Measurements from ENCODE around the gene SERTAD3. TPM values are rescaled to one million over a fixed set of nuclear protein-coding genes. Genes with fewer than 3 reads are reported as not detected.
A peak's percentile ranks its signal among the peaks of the same experiment; 100 is the strongest.
"Not testable (repeated sequence)": the region's sequence is repeated elsewhere in the genome, so short reads cannot be mapped to it uniquely, and the experiment has no call there.

Gene SERTAD3
- polyA plus RNA-seq, 1 of the 3 experiments (the other 2 are of a cell fraction) = 11.3 TPM

- 8% methylated on average over 37 of the region's 50 CpGs for WGBS (ENCODE audit: low lambda C conversion rate)
- 0 out of 2 replicates have a peak, but pooled peaks cover 5% of the 10 kb centered on the region for H3K79me2 ChIP-seq (ENCODE audit: insufficient read depth)
- CTCF ChIA-PET = interaction anchor here (0.9 to 1.8 kb wide), 6 partner anchors 9 to 201 kb away, joined by 3 to 6 read pairs (median 4); no protein-coding TSS in a partner anchor
- H3K9me2 ChIP-seq = no peaks in the 10 kb centered on the region
- H4K20me1 ChIP-seq (ENCODE audit: insufficient read depth) = no peaks in the 10 kb centered on the region
- H3K9me3 ChIP-seq = no peaks in the 10 kb centered on the region
- peak; percentile 95 for DNase-seq
- H3K9ac ChIP-seq = peak overlapping the region; percentile 90
- peaks cover 30% of the 10 kb centered on the region for H3F3A ChIP-seq (replicated peaks; ENCODE audit: insufficient read depth)
- TF ChIP-seq CHD2 (IDR thresholded peaks at IDR 0.05; ENCODE audit: low read length, partially characterized antibody) (peak; percentile 88), USF1 (IDR thresholded peaks at IDR 0.05; ENCODE audit: borderline replicate concordance, low read depth) (no peak), GABPA (IDR thresholded peaks at IDR 0.05; ENCODE audit: low read depth) (no peak; the same call in 1 of the 2 replicates), NFIC (IDR thresholded peaks at IDR 0.05; ENCODE audit: borderline replicate concordance) (peak; percentile 49), TEAD4 (IDR thresholded peaks at IDR 0.05; ENCODE audit: borderline replicate concordance, insufficient read depth) (peak; percentile 42; the same call in 1 of the 2 replicates), SIN3A (IDR thresholded peaks at IDR 0.05; ENCODE audit: borderline replicate concordance, low read depth, low read length) (0 out of 2 replicates have a peak, but pooled peaks have one; percentile 9), POLR2AphosphoS5 (IDR thresholded peaks at IDR 0.05; ENCODE audit: low read depth, low read length) (peak; percentile 89), PBX3 (IDR thresholded peaks at IDR 0.05) (0 out of 2 replicates have a peak, but pooled peaks have one; percentile 2), MXI1 (IDR thresholded peaks at IDR 0.05; ENCODE audit: low read depth, low read length) (peak; percentile 43; the same call in 1 of the 2 replicates), RCOR1 (IDR thresholded peaks at IDR 0.05; ENCODE audit: low read length) (no peak), TAF1 (IDR thresholded peaks at IDR 0.05; ENCODE audit: borderline replicate concordance, low read depth, low read length) (peak; percentile 83), YY1 (IDR thresholded peaks at IDR 0.05; ENCODE audit: low read depth) (peak; percentile 69; the same call in 1 of the 2 replicates)
- TF ChIP-seq, protein P1, sequence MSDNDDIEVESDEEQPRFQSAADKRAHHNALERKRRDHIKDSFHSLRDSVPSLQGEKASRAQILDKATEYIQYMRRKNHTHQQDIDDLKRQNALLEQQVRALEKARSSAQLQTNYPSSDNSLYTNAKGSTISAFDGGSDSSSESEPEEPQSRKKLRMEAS (IDR thresholded peaks at IDR 0.05; ENCODE audit: low read depth) = peak; percentile 84; the same call in 1 of the 2 replicates
- TF ChIP-seq, protein P2, sequence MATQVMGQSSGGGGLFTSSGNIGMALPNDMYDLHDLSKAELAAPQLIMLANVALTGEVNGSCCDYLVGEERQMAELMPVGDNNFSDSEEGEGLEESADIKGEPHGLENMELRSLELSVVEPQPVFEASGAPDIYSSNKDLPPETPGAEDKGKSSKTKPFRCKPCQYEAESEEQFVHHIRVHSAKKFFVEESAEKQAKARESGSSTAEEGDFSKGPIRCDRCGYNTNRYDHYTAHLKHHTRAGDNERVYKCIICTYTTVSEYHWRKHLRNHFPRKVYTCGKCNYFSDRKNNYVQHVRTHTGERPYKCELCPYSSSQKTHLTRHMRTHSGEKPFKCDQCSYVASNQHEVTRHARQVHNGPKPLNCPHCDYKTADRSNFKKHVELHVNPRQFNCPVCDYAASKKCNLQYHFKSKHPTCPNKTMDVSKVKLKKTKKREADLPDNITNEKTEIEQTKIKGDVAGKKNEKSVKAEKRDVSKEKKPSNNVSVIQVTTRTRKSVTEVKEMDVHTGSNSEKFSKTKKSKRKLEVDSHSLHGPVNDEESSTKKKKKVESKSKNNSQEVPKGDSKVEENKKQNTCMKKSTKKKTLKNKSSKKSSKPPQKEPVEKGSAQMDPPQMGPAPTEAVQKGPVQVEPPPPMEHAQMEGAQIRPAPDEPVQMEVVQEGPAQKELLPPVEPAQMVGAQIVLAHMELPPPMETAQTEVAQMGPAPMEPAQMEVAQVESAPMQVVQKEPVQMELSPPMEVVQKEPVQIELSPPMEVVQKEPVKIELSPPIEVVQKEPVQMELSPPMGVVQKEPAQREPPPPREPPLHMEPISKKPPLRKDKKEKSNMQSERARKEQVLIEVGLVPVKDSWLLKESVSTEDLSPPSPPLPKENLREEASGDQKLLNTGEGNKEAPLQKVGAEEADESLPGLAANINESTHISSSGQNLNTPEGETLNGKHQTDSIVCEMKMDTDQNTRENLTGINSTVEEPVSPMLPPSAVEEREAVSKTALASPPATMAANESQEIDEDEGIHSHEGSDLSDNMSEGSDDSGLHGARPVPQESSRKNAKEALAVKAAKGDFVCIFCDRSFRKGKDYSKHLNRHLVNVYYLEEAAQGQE (IDR thresholded peaks at IDR 0.05; ENCODE audit: low read depth, low read length) = peak; percentile 39; the same call in 1 of the 2 replicates
- H3K4me1 ChIP-seq (ENCODE audit: control insufficient read depth in 1 of 2, insufficient read depth in 2 of 2, low read depth in 1 of 2, low read length in 1 of 2) = peaks cover 5 to 11% of the 10 kb centered on the region in 2 experiments; a peak in 3 of 4 replicates
- no peaks in the 10 kb centered on the region for H3K27me3 ChIP-seq (ENCODE audit: insufficient read depth)
- H3K27ac ChIP-seq (ENCODE audit: low read depth in 2 of 2, low read length in 1 of 2) = peak overlapping the region; percentile 84 to 96
- H3K36me3 ChIP-seq (replicated peaks in 1 of 2; ENCODE audit: control insufficient read depth in 1 of 2, insufficient read depth in 2 of 2, low read length in 1 of 2) = no peaks in the 10 kb centered on the region
- H3K4me2 ChIP-seq = peak overlapping the region; percentile 87
- peak overlapping the region; percentile 96 for H2AFZ ChIP-seq (ENCODE audit: low read depth)
- peak overlapping the region; percentile 30 to 67 for H3K4me3 ChIP-seq (ENCODE audit: low read depth in 2 of 2, low read length in 1 of 2)
- POLR2A ChIA-PET = interaction anchor here (1.6 kb wide), 1 partner anchor 9 kb away, joined by 7 read pairs; no protein-coding TSS in a partner anchor
Observed at GRCh38 chr19:40433391-40434216, 10.5 kb downstream of the SERTAD3 start.

GRCh38 chr19:40432760-40433159 lies 11.4 kb downstream of the SERTAD3 start:
- Histone ChIP-seq H3K4me3 (ENCODE audit: low read depth in 2 of 2, low read length in 1 of 2) (peak overlapping the region in 1 of 2 experiments; percentile 67; a peak in 1 of 4 replicates), H3K27ac (ENCODE audit: low read depth in 2 of 2, low read length in 1 of 2) (peak overlapping the region; percentile 84 to 96; a peak in 3 of 4 replicates), H3K9ac (peak overlapping the region; percentile 90; the same call in 1 of the 2 replicates), H3K4me1 (ENCODE audit: control insufficient read depth in 1 of 2, insufficient read depth in 2 of 2, low read depth in 1 of 2, low read length in 1 of 2) (peaks cover 5 to 11% of the 10 kb centered on the region in 2 experiments; a peak in 3 of 4 replicates), H3F3A (replicated peaks; ENCODE audit: insufficient read depth) (peaks cover 30% of the 10 kb centered on the region), H3K4me2 (peak overlapping the region; percentile 87)
- H3K9me3 ChIP-seq; H4K20me1 ChIP-seq (ENCODE audit: insufficient read depth); H2AFZ ChIP-seq (ENCODE audit: low read depth); H3K27me3 ChIP-seq (ENCODE audit: insufficient read depth); DNase-seq; H3K36me3 ChIP-seq (replicated peaks in 1 of 2; ENCODE audit: control insufficient read depth in 1 of 2, insufficient read depth in 2 of 2, low read length in 1 of 2); H3K79me2 ChIP-seq (ENCODE audit: insufficient read depth); H3K9me2 ChIP-seq: not testable (repeated sequence)
- CTCF ChIA-PET = interaction anchor here (0.9 to 1.8 kb wide), 5 partner anchors 8 to 201 kb away, joined by 3 to 4 read pairs (median 4); no protein-coding TSS in a partner anchor
- POLR2A ChIA-PET = interaction anchor here (1.6 kb wide), 1 partner anchor 10 kb away, joined by 7 read pairs; no protein-coding TSS in a partner anchor
- 72% methylated on average over 7 of the region's 7 CpGs for WGBS (ENCODE audit: low lambda C conversion rate)

All from SK-N-SH (cell line).